SH-SY5Y (cell line): Measurements from ENCODE around the gene SSBP3.

ENCODE experiments used
- GATA2 ChIP-seq: IDR thresholded peaks from 2 replicates; pipeline ENCODE4 v1.6.1; 2011; ENCODE audit warnings: mild to moderate bottlenecking, low read depth, low read length
- GATA3 ChIP-seq: IDR thresholded peaks from 2 replicates; pipeline ENCODE4 v1.6.1; 2011; ENCODE audit warnings: low read depth, mild to moderate bottlenecking, low read length, moderate library complexity

DNA sequence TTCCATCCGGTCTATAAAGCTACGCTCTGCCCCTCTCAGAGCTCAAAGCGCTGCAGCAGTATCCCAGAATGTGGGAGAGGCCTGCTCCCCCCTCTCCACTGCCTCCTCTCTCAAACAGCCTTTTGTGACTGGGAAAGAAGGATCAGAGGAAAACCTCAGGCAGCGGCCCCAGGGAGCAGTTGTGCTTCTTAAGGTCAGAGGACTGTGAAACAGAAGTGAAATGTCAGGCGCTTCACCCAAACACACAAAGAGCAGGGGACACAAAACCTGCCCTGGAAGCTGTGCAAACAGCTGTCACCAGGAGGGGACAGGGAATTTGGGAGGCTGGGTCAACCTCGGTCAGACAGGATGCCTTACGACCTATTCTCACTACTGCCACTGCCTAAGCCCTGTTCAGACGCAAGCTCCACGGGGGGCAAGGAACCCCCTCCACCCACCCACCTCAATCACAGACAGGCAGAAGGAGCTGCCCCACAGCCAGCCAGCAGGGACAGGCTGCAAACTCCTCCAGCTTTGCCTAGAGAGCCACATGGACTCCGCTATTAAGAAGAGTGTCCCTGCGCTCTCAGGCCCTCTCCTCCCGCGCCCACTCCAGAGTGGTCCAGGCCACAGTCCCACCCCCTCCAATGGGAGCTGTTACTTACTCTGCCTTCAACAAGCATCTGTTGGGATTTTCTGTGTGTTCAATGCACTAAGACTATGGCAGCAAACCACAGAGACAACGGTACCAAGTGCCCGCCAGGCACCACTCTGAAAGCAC, 14.6 kb downstream of the SSBP3 start:
- TF ChIP-seq GATA2, result no peak
- TF ChIP-seq GATA3, result no peak
